Measurements from ENCODE around the gene DIS3L2. TPM values are rescaled to one million over a fixed set of nuclear protein-coding genes. Genes with fewer than 3 reads are reported as not detected.

Gene DIS3L2
- total and polyA plus RNA-seq, 2 experiments from 2014 or later: 15.2 to 25.3 TPM

DNA sequence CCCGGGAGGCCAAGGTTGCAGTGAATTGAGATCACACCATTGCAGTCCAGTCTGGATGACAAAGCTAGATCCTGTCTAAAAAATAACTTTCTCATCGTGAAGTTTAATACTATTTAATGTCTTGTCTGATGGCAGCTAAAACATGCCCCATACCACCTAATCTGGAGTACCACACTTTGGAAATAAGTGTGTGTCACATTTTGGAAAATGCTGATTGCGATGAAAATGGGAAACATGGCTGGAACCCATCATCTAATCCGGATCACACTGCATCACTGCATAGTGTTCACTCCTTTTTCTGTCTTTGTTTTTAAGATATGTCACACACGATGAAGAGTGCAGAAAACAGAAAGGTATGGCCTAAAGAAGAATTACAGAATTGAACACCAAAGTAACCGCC is 385.9 kb downstream of the DIS3L2 start:
- H3K27ac ChIP-seq (ENCODE audit: low read depth): no peak overlapping the region
- H4K20me1 ChIP-seq (replicated peaks; ENCODE audit: insufficient read depth): no peaks in the 10 kb centered on the region
- H3K4me2 ChIP-seq: no peak overlapping the region
- Mint-ChIP-seq H3K9me3 (peaks cover 3% of the 10 kb centered on the region; the same call in 1 of the 3 replicates), H3K4me3 (no peak overlapping the region), H3K27ac (no peak overlapping the region), H3K27me3 (ENCODE audit: insufficient read depth, low read depth, poor library complexity) (peaks cover 30% of the 10 kb centered on the region), H3K36me3 (ENCODE audit: low read depth) (no peaks in the 10 kb centered on the region), H3K4me1 (no peaks in the 10 kb centered on the region)
- no peak for DNase-seq (ENCODE audit: low spot score)
- no peaks in the 10 kb centered on the region for H3K36me3 ChIP-seq (ENCODE audit: insufficient read depth)
- H3K4me1 ChIP-seq (ENCODE audit: insufficient read depth): no peaks in the 10 kb centered on the region
- no peaks in the 10 kb centered on the region for H3K79me2 ChIP-seq (replicated peaks; ENCODE audit: insufficient read depth)
- H3K9me2 ChIP-seq (ENCODE audit: insufficient read depth): no peaks in the 10 kb centered on the region
- no peaks in the 10 kb centered on the region for H3F3A ChIP-seq (replicated peaks; ENCODE audit: low read depth)
- H3K27me3 ChIP-seq (ENCODE audit: insufficient read depth): peaks cover 22% of the 10 kb centered on the region
- ATAC-seq: no peak
- no peak overlapping the region for H2AFZ ChIP-seq
- TF ChIP-seq, protein P1, sequence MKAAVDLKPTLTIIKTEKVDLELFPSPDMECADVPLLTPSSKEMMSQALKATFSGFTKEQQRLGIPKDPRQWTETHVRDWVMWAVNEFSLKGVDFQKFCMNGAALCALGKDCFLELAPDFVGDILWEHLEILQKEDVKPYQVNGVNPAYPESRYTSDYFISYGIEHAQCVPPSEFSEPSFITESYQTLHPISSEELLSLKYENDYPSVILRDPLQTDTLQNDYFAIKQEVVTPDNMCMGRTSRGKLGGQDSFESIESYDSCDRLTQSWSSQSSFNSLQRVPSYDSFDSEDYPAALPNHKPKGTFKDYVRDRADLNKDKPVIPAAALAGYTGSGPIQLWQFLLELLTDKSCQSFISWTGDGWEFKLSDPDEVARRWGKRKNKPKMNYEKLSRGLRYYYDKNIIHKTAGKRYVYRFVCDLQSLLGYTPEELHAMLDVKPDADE (IDR thresholded peaks at IDR 0.05): no peak
- TF ChIP-seq STAT1 (IDR thresholded peaks at IDR 0.05; ENCODE audit: unreplicated experiment): no peak
- TF ChIP-seq, protein P2, sequence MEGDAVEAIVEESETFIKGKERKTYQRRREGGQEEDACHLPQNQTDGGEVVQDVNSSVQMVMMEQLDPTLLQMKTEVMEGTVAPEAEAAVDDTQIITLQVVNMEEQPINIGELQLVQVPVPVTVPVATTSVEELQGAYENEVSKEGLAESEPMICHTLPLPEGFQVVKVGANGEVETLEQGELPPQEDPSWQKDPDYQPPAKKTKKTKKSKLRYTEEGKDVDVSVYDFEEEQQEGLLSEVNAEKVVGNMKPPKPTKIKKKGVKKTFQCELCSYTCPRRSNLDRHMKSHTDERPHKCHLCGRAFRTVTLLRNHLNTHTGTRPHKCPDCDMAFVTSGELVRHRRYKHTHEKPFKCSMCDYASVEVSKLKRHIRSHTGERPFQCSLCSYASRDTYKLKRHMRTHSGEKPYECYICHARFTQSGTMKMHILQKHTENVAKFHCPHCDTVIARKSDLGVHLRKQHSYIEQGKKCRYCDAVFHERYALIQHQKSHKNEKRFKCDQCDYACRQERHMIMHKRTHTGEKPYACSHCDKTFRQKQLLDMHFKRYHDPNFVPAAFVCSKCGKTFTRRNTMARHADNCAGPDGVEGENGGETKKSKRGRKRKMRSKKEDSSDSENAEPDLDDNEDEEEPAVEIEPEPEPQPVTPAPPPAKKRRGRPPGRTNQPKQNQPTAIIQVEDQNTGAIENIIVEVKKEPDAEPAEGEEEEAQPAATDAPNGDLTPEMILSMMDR (conservative IDR thresholded peaks at IDR 0.05; ENCODE audit: low read depth in 2 of 2): no peak
- TF ChIP-seq POLR2AphosphoS5 (IDR thresholded peaks at IDR 0.05; ENCODE audit: low read depth): no peak
- no peak for TF ChIP-seq JUNB (IDR thresholded peaks at IDR 0.05; ENCODE audit: unreplicated experiment)
- TF ChIP-seq ZNF114 (CRISPR knock-in tag; IDR thresholded peaks at IDR 0.05): no peak
- TF ChIP-seq EZH2 (IDR thresholded peaks at IDR 0.05; ENCODE audit: low read depth, unreplicated experiment): no peak
- TF ChIP-seq, protein P3, sequence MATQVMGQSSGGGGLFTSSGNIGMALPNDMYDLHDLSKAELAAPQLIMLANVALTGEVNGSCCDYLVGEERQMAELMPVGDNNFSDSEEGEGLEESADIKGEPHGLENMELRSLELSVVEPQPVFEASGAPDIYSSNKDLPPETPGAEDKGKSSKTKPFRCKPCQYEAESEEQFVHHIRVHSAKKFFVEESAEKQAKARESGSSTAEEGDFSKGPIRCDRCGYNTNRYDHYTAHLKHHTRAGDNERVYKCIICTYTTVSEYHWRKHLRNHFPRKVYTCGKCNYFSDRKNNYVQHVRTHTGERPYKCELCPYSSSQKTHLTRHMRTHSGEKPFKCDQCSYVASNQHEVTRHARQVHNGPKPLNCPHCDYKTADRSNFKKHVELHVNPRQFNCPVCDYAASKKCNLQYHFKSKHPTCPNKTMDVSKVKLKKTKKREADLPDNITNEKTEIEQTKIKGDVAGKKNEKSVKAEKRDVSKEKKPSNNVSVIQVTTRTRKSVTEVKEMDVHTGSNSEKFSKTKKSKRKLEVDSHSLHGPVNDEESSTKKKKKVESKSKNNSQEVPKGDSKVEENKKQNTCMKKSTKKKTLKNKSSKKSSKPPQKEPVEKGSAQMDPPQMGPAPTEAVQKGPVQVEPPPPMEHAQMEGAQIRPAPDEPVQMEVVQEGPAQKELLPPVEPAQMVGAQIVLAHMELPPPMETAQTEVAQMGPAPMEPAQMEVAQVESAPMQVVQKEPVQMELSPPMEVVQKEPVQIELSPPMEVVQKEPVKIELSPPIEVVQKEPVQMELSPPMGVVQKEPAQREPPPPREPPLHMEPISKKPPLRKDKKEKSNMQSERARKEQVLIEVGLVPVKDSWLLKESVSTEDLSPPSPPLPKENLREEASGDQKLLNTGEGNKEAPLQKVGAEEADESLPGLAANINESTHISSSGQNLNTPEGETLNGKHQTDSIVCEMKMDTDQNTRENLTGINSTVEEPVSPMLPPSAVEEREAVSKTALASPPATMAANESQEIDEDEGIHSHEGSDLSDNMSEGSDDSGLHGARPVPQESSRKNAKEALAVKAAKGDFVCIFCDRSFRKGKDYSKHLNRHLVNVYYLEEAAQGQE (IDR thresholded peaks at IDR 0.05; ENCODE audit: unreplicated experiment): no peak
- no peak for TF ChIP-seq ZNF331 (CRISPR knock-in tag; IDR thresholded peaks at IDR 0.05; ENCODE audit: low read depth)
- TF ChIP-seq, protein P4, sequence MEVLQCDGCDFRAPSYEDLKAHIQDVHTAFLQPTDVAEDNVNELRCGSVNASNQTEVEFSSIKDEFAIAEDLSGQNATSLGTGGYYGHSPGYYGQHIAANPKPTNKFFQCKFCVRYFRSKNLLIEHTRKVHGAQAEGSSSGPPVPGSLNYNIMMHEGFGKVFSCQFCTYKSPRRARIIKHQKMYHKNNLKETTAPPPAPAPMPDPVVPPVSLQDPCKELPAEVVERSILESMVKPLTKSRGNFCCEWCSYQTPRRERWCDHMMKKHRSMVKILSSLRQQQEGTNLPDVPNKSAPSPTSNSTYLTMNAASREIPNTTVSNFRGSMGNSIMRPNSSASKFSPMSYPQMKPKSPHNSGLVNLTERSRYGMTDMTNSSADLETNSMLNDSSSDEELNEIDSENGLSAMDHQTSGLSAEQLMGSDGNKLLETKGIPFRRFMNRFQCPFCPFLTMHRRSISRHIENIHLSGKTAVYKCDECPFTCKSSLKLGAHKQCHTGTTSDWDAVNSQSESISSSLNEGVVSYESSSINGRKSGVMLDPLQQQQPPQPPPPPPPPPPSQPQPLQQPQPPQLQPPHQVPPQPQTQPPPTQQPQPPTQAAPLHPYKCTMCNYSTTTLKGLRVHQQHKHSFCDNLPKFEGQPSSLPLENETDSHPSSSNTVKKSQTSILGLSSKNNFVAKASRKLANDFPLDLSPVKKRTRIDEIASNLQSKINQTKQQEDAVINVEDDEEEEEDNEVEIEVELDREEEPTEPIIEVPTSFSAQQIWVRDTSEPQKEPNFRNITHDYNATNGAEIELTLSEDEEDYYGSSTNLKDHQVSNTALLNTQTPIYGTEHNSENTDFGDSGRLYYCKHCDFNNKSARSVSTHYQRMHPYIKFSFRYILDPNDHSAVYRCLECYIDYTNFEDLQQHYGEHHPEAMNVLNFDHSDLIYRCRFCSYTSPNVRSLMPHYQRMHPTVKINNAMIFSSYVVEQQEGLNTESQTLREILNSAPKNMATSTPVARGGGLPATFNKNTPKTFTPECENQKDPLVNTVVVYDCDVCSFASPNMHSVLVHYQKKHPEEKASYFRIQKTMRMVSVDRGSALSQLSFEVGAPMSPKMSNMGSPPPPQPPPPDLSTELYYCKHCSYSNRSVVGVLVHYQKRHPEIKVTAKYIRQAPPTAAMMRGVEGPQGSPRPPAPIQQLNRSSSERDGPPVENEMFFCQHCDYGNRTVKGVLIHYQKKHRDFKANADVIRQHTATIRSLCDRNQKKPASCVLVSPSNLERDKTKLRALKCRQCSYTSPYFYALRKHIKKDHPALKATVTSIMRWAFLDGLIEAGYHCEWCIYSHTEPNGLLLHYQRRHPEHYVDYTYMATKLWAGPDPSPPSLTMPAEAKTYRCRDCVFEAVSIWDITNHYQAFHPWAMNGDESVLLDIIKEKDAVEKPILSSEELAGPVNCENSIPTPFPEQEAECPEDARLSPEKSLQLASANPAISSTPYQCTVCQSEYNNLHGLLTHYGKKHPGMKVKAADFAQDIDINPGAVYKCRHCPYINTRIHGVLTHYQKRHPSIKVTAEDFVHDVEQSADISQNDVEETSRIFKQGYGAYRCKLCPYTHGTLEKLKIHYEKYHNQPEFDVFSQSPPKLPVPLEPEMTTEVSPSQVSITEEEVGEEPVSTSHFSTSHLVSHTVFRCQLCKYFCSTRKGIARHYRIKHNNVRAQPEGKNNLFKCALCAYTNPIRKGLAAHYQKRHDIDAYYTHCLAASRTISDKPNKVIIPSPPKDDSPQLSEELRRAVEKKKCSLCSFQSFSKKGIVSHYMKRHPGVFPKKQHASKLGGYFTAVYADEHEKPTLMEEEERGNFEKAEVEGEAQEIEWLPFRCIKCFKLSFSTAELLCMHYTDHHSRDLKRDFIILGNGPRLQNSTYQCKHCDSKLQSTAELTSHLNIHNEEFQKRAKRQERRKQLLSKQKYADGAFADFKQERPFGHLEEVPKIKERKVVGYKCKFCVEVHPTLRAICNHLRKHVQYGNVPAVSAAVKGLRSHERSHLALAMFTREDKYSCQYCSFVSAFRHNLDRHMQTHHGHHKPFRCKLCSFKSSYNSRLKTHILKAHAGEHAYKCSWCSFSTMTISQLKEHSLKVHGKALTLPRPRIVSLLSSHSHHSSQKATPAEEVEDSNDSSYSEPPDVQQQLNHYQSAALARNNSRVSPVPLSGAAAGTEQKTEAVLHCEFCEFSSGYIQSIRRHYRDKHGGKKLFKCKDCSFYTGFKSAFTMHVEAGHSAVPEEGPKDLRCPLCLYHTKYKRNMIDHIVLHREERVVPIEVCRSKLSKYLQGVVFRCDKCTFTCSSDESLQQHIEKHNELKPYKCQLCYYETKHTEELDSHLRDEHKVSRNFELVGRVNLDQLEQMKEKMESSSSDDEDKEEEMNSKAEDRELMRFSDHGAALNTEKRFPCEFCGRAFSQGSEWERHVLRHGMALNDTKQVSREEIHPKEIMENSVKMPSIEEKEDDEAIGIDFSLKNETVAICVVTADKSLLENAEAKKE (CRISPR knock-in tag; IDR thresholded peaks at IDR 0.05): no peak
- no peak for TF ChIP-seq NANOG (IDR thresholded peaks at IDR 0.05; ENCODE audit: borderline replicate concordance)
- no peak for TF ChIP-seq CREB1 (CRISPR knock-in tag; IDR thresholded peaks at IDR 0.05; ENCODE audit: low read depth)
- no peak for TF ChIP-seq EZH2phosphoT487 (IDR thresholded peaks at IDR 0.05; ENCODE audit: unreplicated experiment)
- no peak overlapping the region for H3K4me3 ChIP-seq
